Central memory CD8-positive, alpha-beta T cell (primary cell): ENCODE measurements around the gene MAN2C1.

ENCODE experiments used
- ATAC-seq: fragments of 150-1000 bp; cut with Tn5 transposase; replicated peaks from 2 replicates; pipeline ENCODE4 v1.10.0; 2022; ENCODE audit warnings: mild to moderate bottlenecking, moderate FRiP score, moderate number of reproducible peaks; ENCODE audit not compliant: poor library complexity, severe bottlenecking; ENCODE audit errors: extremely low read depth
- DNase-seq, 2 donors: peaks; one replicate each; pipeline ENCODE4 v3.0.0; 2021; ENCODE audit warnings: low spot score in 2 of 2
- H3K27ac Mint-ChIP-seq: one replicate; pipeline ENCODE4 v1.8.0; 2022; ENCODE audit warnings: low read depth, mild to moderate bottlenecking, moderate library complexity, mixed read lengths
- H3K27me3 Mint-ChIP-seq: one replicate; pipeline ENCODE4 v1.8.0; 2022; ENCODE audit warnings: mixed read lengths
- H3K36me3 Mint-ChIP-seq: one replicate; pipeline ENCODE4 v1.8.0; 2022; ENCODE audit warnings: mild to moderate bottlenecking, moderate library complexity, mixed read lengths; ENCODE audit not compliant: insufficient read depth
- H3K4me1 Mint-ChIP-seq: one replicate; pipeline ENCODE4 v1.8.0; 2022; ENCODE audit warnings: mixed read lengths
- H3K4me3 Mint-ChIP-seq: one replicate; pipeline ENCODE4 v1.8.0; 2022; ENCODE audit warnings: mild to moderate bottlenecking, moderate library complexity, mixed read lengths
- H3K9me3 Mint-ChIP-seq: one replicate; pipeline ENCODE4 v1.8.0; 2022; ENCODE audit warnings: mixed read lengths

MAN2C1 gene

GRCh38 chr15:75368689-75369239 is 357 bp upstream of the MAN2C1 start:
- H3K4me1 Mint-ChIP-seq: peaks cover 30% of the 10 kb centered on the region
- peak overlapping the region; percentile 91 for H3K27ac Mint-ChIP-seq
- no peaks in the 10 kb centered on the region for H3K9me3 Mint-ChIP-seq
- ATAC-seq (peak; percentile 18), DNase-seq (no peak)
- peaks cover 45% of the 10 kb centered on the region for H3K36me3 Mint-ChIP-seq
- H3K27me3 Mint-ChIP-seq: no peaks in the 10 kb centered on the region
- H3K4me3 Mint-ChIP-seq: peak overlapping the region; percentile 86

DNA sequence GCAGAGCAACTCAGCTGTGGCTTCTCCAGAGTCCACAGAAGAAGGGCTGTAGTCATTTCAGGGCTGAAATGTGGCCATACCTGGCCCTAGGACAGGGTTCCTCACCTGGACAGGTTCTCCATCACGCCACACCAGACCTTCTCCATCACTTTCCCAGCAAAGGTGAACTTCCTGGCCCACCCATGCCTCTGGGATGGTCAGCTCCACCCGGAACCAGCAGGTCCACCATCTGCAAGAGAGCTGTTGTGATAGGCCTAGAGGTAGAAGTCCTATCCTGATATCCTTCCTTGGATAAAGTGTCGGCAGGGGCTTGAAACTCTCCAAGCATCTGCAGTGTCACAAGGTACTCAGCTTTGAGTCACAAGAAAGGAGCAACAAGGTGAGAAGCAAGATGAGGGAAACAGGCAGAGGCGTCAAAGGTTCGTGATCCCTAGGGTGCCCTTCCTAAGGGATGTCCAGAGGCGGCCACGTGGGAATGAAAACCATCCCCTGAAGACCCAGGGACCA is 948 bp downstream of the MAN2C1 start:
- H3K4me1 Mint-ChIP-seq: peaks cover 30% of the 10 kb centered on the region
- H3K27ac Mint-ChIP-seq: peak overlapping the region; percentile 91
- peak overlapping the region; percentile 86 for H3K4me3 Mint-ChIP-seq
- DNase-seq: no peak
- no peaks in the 10 kb centered on the region for H3K27me3 Mint-ChIP-seq
- H3K36me3 Mint-ChIP-seq: peaks cover 42% of the 10 kb centered on the region
- H3K9me3 Mint-ChIP-seq: no peaks in the 10 kb centered on the region
- no peak for ATAC-seq

- Mint-ChIP-seq H3K36me3 (peaks cover 38% of the 10 kb centered on the region), H3K4me1 (peaks cover 30% of the 10 kb centered on the region), H3K27ac (peak overlapping the region; percentile 91), H3K9me3 (no peaks in the 10 kb centered on the region), H3K4me3 (peak overlapping the region; percentile 86), H3K27me3 (no peaks in the 10 kb centered on the region)
- DNase-seq: no peak
- no peak for ATAC-seq
These were observed 1.4 kb downstream of the MAN2C1 start for GRCh38 chr15:75367006-75367405.

GRCh38 chr15:75366163-75366562 is 2.2 kb downstream of the MAN2C1 start:
- DNase-seq: no peak
- no peak for ATAC-seq
- Mint-ChIP-seq H3K9me3 (no peaks in the 10 kb centered on the region), H3K4me3 (no peak overlapping the region), H3K36me3 (peaks cover 31% of the 10 kb centered on the region), H3K27me3 (no peaks in the 10 kb centered on the region), H3K4me1 (peaks cover 30% of the 10 kb centered on the region), H3K27ac (no peak overlapping the region)

DNA sequence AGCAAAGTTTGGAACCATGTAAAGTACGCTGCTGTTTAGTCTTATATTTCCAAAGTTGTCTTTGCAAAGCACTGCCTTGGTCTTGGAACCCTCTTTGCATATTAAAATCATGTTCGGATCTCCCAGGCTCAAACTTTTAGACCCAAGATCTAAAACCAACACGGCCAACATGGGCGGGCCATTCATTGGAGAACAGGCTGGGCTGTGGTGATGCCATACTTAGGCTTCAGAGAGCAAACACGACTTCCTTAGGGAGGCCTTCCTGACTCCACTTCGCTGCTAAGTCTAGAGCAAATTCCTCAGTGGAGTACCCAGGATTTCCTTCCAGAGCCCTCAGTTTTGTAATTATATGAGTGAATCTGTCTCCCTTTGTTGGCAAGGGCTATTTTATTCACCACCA is 3.5 kb downstream of the MAN2C1 start:
- Mint-ChIP-seq H3K9me3 (no peaks in the 10 kb centered on the region), H3K27me3 (no peaks in the 10 kb centered on the region), H3K27ac (no peak overlapping the region), H3K4me3 (no peak overlapping the region), H3K36me3 (peaks cover 29% of the 10 kb centered on the region), H3K4me1 (peaks cover 33% of the 10 kb centered on the region)
- DNase-seq (no peak), ATAC-seq (no peak)

- Mint-ChIP-seq H3K9me3 (no peaks in the 10 kb centered on the region), H3K27ac (peak overlapping the region; percentile 38), H3K36me3 (peaks cover 30% of the 10 kb centered on the region), H3K4me3 (no peak overlapping the region), H3K4me1 (peaks cover 22% of the 10 kb centered on the region), H3K27me3 (no peaks in the 10 kb centered on the region)
- DNase-seq (no peak), ATAC-seq (no peak)
These were observed 4.6 kb downstream of the MAN2C1 start for GRCh38 chr15:75363786-75364185.

DNA sequence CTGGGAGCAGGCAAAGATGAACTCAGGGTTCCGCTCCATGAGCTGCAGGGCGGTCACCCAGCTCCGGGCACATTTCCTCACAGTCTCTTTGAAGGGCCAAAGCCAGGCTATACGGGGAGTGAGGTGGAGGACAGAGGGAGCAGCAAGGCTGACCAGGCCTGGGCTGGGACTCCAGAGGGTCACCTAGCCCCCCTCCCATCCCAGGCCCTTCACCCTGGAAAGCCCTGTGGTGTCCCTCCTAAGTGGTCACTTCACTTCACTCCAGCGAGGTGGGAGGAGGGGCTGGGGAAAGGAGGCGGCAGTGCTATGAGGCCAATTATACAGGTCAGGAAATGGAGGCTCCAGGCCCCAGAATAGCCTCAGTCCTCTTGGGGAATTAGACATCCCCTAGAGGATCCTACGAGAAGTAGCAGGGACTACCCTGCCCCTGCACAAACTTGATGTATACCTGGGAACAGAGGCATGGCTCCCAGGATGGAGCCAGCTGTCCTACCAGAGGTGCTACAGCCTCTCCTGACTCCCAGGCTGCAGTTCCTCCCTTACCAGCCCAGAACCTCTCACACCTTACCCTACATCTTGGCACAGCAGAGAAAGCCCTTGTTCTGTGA is 5.7 kb downstream of the MAN2C1 start:
- ATAC-seq: no peak
- H3K4me3 Mint-ChIP-seq: no peak overlapping the region
- no peak for DNase-seq
- peaks cover 17% of the 10 kb centered on the region for H3K4me1 Mint-ChIP-seq
- H3K27ac Mint-ChIP-seq: no peak overlapping the region
- no peaks in the 10 kb centered on the region for H3K27me3 Mint-ChIP-seq
- peaks cover 32% of the 10 kb centered on the region for H3K36me3 Mint-ChIP-seq
- H3K9me3 Mint-ChIP-seq: no peaks in the 10 kb centered on the region

GRCh38 chr15:75361989-75362641 is 6.3 kb downstream of the MAN2C1 start:
- H3K4me1 Mint-ChIP-seq: peaks cover 17% of the 10 kb centered on the region
- peaks cover 33% of the 10 kb centered on the region for H3K36me3 Mint-ChIP-seq
- H3K27me3 Mint-ChIP-seq: no peaks in the 10 kb centered on the region
- ATAC-seq (no peak), DNase-seq (no peak)
- H3K4me3 Mint-ChIP-seq: no peak overlapping the region
- H3K27ac Mint-ChIP-seq: no peak overlapping the region
- H3K9me3 Mint-ChIP-seq: no peaks in the 10 kb centered on the region

GRCh38 chr15:75361361-75361988 is 6.9 kb downstream of the MAN2C1 start:
- no peaks in the 10 kb centered on the region for H3K27me3 Mint-ChIP-seq
- no peaks in the 10 kb centered on the region for H3K9me3 Mint-ChIP-seq
- no peak overlapping the region for H3K27ac Mint-ChIP-seq
- H3K36me3 Mint-ChIP-seq: peaks cover 30% of the 10 kb centered on the region
- ATAC-seq (no peak), DNase-seq (no peak)
- no peak overlapping the region for H3K4me3 Mint-ChIP-seq
- H3K4me1 Mint-ChIP-seq: peaks cover 13% of the 10 kb centered on the region

DNA sequence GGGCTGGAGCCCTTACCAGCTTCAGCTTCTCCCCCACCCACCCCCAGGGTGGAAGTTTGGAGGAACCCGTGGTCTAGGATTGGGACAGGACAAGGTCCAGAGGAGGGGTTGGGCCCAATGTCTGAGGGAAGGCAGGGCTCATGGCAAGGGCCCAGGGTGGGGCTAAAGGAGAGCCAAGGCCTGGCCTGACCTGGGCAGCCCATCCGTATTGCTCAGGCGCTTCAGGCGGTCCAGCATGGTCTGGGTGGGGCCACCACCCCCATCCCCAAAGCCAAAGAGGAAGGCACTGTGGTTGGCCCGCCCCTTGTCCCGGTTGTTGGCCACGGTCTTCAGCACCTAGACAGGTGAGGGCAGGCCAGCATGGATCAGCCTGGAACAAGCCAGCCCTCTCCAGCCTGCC is 7.6 kb downstream of the MAN2C1 start:
- Mint-ChIP-seq H3K27ac (peak overlapping the region; percentile 23), H3K4me1 (peaks cover 13% of the 10 kb centered on the region), H3K36me3 (peaks cover 33% of the 10 kb centered on the region), H3K27me3 (no peaks in the 10 kb centered on the region), H3K9me3 (no peaks in the 10 kb centered on the region), H3K4me3 (no peak overlapping the region)
- DNase-seq: no peak
- ATAC-seq: no peak

- Mint-ChIP-seq H3K9me3 (no peaks in the 10 kb centered on the region), H3K27me3 (no peaks in the 10 kb centered on the region), H3K27ac (peak overlapping the region; percentile 23), H3K4me1 (peaks cover 13% of the 10 kb centered on the region), H3K4me3 (no peak overlapping the region), H3K36me3 (peaks cover 29% of the 10 kb centered on the region)
- ATAC-seq: no peak
- DNase-seq: no peak
These were observed 8.0 kb downstream of the MAN2C1 start for GRCh38 chr15:75360391-75360790.

DNA sequence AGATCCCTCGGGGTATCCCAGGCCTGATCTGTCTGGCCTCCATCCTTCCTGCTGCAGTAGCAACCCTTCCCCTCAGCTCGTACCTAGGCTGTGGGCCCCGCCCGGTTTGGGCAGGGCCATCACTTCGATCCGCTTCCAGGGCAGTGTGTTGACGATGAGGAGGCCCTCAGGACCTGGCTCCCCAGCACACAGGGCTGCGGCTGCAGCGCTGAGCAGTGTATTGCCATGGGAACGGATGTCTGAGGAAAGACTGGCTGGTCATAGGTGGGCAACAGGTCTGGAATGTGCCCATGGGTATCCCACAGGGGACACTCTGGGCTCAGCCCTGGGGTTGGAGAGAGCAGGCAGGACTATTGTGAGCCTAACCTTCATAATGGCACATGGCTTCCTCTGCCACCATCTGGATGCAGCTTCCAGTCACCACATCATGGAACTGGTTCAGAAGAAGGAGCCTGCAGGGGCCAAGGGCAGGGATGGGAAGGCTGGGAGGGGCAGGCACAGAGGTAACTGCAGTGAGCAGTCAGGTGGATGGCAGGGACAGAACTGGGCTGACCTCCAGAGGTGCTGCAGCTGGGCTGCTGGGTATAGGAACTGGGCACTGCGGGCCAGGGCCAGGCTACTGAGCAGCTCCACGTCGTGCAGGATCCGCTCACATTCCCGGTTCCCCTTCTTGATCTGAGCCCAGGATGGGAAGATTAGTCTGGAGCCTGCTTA is 8.7 kb downstream of the MAN2C1 start:
- Mint-ChIP-seq H3K36me3 (peaks cover 29% of the 10 kb centered on the region), H3K27me3 (no peaks in the 10 kb centered on the region), H3K27ac (no peak overlapping the region), H3K4me3 (no peak overlapping the region), H3K9me3 (no peaks in the 10 kb centered on the region), H3K4me1 (peaks cover 12% of the 10 kb centered on the region)
- no peak for DNase-seq
- no peak for ATAC-seq
